VCaP (cell line): ENCODE data around the gene MACO1.

Source experiments
- H3K27ac ChIP-seq: fragments of 450-650 bp; 2 replicates; pipeline ENCODE4 v1.5.1; 2017
- TF ChIP-seq, protein P1 (sequence below): fragments of 450-650 bp; conservative IDR thresholded peaks from 2 replicates; pipeline ENCODE4 v1.5.1; 2017; ENCODE audit warnings: mild to moderate bottlenecking, moderate library complexity

MACO1 gene

DNA sequence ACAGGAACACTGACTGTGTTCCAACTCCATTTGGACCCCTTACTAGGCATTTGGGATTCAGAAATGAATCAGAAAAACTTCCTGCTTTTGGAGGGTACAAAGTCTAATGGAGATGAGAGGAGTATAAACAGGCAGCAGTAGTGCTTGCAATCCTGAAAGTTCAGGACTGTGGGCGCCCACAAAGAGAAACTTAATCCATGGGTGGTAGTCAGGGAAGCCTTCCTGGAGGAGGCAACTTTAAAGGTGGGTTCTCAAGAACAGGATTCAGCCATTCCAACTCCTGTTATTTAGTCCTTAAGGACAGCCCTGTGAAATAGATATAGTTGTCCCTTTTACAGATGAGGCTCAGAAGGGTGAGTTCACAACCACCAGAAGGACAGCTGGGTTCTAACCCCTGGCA lies 110.7 kb downstream of the MACO1 start:
- H3K27ac ChIP-seq = no peak overlapping the region

GRCh38 chr1:25541889-25542658 lies 111.4 kb downstream of the MACO1 start:
- no peak overlapping the region for H3K27ac ChIP-seq
- TF ChIP-seq, protein P1, sequence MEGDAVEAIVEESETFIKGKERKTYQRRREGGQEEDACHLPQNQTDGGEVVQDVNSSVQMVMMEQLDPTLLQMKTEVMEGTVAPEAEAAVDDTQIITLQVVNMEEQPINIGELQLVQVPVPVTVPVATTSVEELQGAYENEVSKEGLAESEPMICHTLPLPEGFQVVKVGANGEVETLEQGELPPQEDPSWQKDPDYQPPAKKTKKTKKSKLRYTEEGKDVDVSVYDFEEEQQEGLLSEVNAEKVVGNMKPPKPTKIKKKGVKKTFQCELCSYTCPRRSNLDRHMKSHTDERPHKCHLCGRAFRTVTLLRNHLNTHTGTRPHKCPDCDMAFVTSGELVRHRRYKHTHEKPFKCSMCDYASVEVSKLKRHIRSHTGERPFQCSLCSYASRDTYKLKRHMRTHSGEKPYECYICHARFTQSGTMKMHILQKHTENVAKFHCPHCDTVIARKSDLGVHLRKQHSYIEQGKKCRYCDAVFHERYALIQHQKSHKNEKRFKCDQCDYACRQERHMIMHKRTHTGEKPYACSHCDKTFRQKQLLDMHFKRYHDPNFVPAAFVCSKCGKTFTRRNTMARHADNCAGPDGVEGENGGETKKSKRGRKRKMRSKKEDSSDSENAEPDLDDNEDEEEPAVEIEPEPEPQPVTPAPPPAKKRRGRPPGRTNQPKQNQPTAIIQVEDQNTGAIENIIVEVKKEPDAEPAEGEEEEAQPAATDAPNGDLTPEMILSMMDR = no peak

More for the DNA sequence above, 110.7 kb downstream of the MACO1 start:
- TF ChIP-seq, protein P1 = no peak

DNA sequence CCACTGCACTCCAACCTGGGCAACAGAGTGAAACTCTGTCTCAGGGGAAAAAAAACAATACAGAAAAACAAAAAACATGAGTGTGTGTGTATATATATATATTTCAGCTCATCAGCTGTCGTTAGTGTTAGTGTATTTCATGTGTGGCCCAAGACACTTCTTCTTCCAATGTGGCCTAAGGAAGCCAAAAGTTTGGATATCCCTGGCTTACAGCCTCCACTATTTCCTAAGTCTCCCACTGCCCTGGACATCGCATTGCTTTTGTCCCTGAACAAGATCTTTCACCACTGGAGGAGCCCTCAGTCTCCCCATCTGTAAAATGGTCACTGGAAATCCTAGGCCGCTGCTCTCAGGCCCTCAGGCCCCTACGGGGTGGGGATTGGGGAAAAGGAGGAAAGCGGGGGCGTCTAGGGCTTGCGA lies 112.3 kb downstream of the MACO1 start:
- TF ChIP-seq, protein P1 = no peak; the same call in 1 of the 2 replicates
- peak overlapping the region; percentile 74 for H3K27ac ChIP-seq

- H3K27ac ChIP-seq = peak within 1 kb of the TSS; percentile 74
- TF ChIP-seq, protein P1 = no peak
These were observed 112.9 kb downstream of the MACO1 start, which contains the start of gene LDLRAP1 for GRCh38 chr1:25543425-25544242. TSS of gene LDLRAP1 (plus strand) at chr1:25543606. CDS start at chr1:25543699, 93 bp downstream.

GRCh38 chr1:25544243-25544764 lies 113.6 kb downstream of the MACO1 start:
- peak overlapping the region; percentile 74 for H3K27ac ChIP-seq
- TF ChIP-seq, protein P1 = no peak

DNA sequence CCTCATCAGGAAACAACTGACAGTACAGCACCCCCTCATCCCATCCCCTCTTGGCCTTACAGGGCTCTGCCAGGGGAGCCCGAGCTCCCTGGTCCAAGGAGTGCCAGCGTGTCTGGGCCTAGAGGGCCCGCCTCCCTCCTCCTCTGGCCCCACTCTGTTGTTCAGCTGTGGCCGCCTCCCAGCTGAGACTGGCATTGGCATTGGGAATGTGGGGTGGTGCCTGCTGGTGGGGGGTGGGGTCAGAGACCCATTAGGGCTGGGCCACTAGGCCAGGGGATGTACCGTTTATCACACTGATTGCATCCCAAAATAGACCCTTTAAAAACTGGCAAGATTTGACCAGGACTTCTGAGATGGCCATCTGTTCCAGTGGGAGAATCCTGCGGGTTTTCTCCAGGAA lies 114.1 kb downstream of the MACO1 start:
- peak overlapping the region; percentile 74; the same call in 1 of the 2 replicates for H3K27ac ChIP-seq
- TF ChIP-seq, protein P1 = no peak

DNA sequence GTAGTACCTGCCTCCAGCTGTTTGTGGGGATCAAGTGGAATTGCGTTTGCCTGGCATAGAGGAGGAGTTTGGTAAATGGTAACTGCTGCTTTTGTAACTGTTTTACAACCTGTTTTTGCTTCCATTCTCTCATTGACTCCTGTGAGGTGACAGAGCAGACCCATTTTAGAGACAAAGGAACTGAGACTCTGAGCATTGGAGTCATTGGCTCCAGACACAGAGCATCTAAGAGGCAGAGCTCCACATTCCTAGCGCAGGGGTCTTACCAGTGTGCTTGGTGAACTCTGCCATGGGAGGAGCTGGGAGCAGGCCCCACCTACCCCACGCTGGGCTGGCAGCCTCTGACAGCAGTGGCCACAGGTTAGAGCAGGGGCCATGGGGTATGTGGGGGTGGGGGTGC lies 115.1 kb downstream of the MACO1 start:
- H3K27ac ChIP-seq = no peak overlapping the region
- TF ChIP-seq, protein P1 = no peak
